ENCODE data around the gene HCN4.

Gene HCN4

GRCh38 chr15:73395671-73396070 is 26.9 kb upstream of the HCN4 start:
- peaks cover 0 to 4% of the 10 kb centered on the region in 2 experiments for H3K4me1 ChIP-seq (ENCODE audit: control insufficient read depth in 1 of 2, insufficient read depth in 1 of 2, low read depth in 1 of 2, low read length in 1 of 2)
- no peak for TF ChIP-seq CTCF (IDR thresholded peaks at IDR 0.05)
- peaks cover 57% of the 10 kb centered on the region for H3K27me3 ChIP-seq
- no peak overlapping the region for H3K4me3 ChIP-seq (ENCODE audit: low read depth in 1 of 2, low read length in 1 of 2)
- H3K27ac ChIP-seq, result no peak overlapping the region
- no peaks in the 10 kb centered on the region for H3K9me3 ChIP-seq
- H3K36me3 ChIP-seq, result no peaks in the 10 kb centered on the region

- no peak overlapping the region for H3K4me3 ChIP-seq (ENCODE audit: low read depth in 1 of 2, low read length in 1 of 2)
- no peak overlapping the region for H3K27ac ChIP-seq
- no peak for TF ChIP-seq CTCF (IDR thresholded peaks at IDR 0.05)
- no peaks in the 10 kb centered on the region for H3K36me3 ChIP-seq
- peaks cover 0 to 4% of the 10 kb centered on the region in 2 experiments for H3K4me1 ChIP-seq (ENCODE audit: control insufficient read depth in 1 of 2, insufficient read depth in 1 of 2, low read depth in 1 of 2, low read length in 1 of 2)
- no peaks in the 10 kb centered on the region for H3K9me3 ChIP-seq
- H3K27me3 ChIP-seq, result peaks cover 56% of the 10 kb centered on the region
Observed at GRCh38 chr15:73394782-73395181, 26.0 kb upstream of the HCN4 start.

- Histone ChIP-seq H3K4me3 (ENCODE audit: low read depth in 1 of 2, low read length in 1 of 2) (no peak overlapping the region), H3K36me3 (no peaks in the 10 kb centered on the region), H3K4me1 (ENCODE audit: control insufficient read depth in 1 of 2, insufficient read depth in 1 of 2, low read depth in 1 of 2, low read length in 1 of 2) (peaks cover 0 to 4% of the 10 kb centered on the region in 2 experiments), H3K9me3 (no peaks in the 10 kb centered on the region), H3K27me3 (peaks cover 57% of the 10 kb centered on the region), H3K27ac (no peak overlapping the region)
- no peak for TF ChIP-seq CTCF (IDR thresholded peaks at IDR 0.05)
Observed at GRCh38 chr15:73393336-73393735, 24.6 kb upstream of the HCN4 start.

- no peak for TF ChIP-seq CTCF (IDR thresholded peaks at IDR 0.05)
- no peaks in the 10 kb centered on the region for H3K4me1 ChIP-seq (ENCODE audit: control insufficient read depth in 1 of 2, insufficient read depth in 1 of 2, low read depth in 1 of 2, low read length in 1 of 2)
- H3K36me3 ChIP-seq, result no peaks in the 10 kb centered on the region
- no peaks in the 10 kb centered on the region for H3K9me3 ChIP-seq
- peaks cover 70% of the 10 kb centered on the region for H3K27me3 ChIP-seq
- H3K4me3 ChIP-seq (ENCODE audit: low read depth in 1 of 2, low read length in 1 of 2), result no peak overlapping the region
- no peak overlapping the region for H3K27ac ChIP-seq
Observed at GRCh38 chr15:73392025-73392424, 23.3 kb upstream of the HCN4 start.

GRCh38 chr15:73391128-73391872 is 22.5 kb upstream of the HCN4 start:
- Histone ChIP-seq H3K36me3 (no peaks in the 10 kb centered on the region), H3K9me3 (no peaks in the 10 kb centered on the region), H3K27ac (no peak overlapping the region), H3K27me3 (peaks cover 77% of the 10 kb centered on the region), H3K4me3 (ENCODE audit: low read depth in 1 of 2, low read length in 1 of 2) (no peak overlapping the region), H3K4me1 (ENCODE audit: control insufficient read depth in 1 of 2, insufficient read depth in 1 of 2, low read depth in 1 of 2, low read length in 1 of 2) (no peaks in the 10 kb centered on the region)
- no peak for TF ChIP-seq CTCF (IDR thresholded peaks at IDR 0.05)

Data from neutrophil (primary cell).